ENCODE results near the gene KLHL24. TPM values are rescaled to one million over a fixed set of nuclear protein-coding genes. Genes with fewer than 3 reads are reported as not detected.
A peak's percentile ranks its signal among the peaks of the same experiment; 100 is the strongest.
"Not testable (repeated sequence)": the region's sequence is repeated elsewhere in the genome, so short reads cannot be mapped to it uniquely, and the experiment has no call there.

KLHL24 gene
- total RNA-seq, 1 donor from 2014 or later, result 116 TPM

GRCh38 chr3:183631715-183632114 lies 3.7 kb upstream of the KLHL24 start:
- Histone ChIP-seq H3K27me3 (ENCODE audit: control insufficient read depth, insufficient read depth, low read length) (no peaks in the 10 kb centered on the region), H3K36me3 (ENCODE audit: control insufficient read depth, insufficient read depth, low read length) (no peaks in the 10 kb centered on the region), H3K4me3 (ENCODE audit: low read depth, low read length) (no peak overlapping the region)
- no peak for TF ChIP-seq CTCF (IDR thresholded peaks at IDR 0.05; ENCODE audit: insufficient read depth, low read length, poor library complexity, severe bottlenecking)
- DNase-seq (ENCODE audit: low read depth), result no peak

- H3K27me3 ChIP-seq (ENCODE audit: control insufficient read depth, insufficient read depth, low read length); DNase-seq (ENCODE audit: low read depth); H3K36me3 ChIP-seq (ENCODE audit: control insufficient read depth, insufficient read depth, low read length); H3K4me3 ChIP-seq (ENCODE audit: low read depth, low read length): not testable (repeated sequence)
Measured at GRCh38 chr3:183632725-183633124, 2.7 kb upstream of the KLHL24 start.

- no peak for DNase-seq (ENCODE audit: low read depth)
- Histone ChIP-seq H3K4me3 (ENCODE audit: low read depth, low read length) (no peak overlapping the region), H3K27me3 (ENCODE audit: control insufficient read depth, insufficient read depth, low read length) (no peaks in the 10 kb centered on the region), H3K36me3 (ENCODE audit: control insufficient read depth, insufficient read depth, low read length) (no peaks in the 10 kb centered on the region)
- TF ChIP-seq CTCF (IDR thresholded peaks at IDR 0.05; ENCODE audit: insufficient read depth, low read length, poor library complexity, severe bottlenecking), result no peak
Measured at GRCh38 chr3:183634707-183635106, 716 bp upstream of the KLHL24 start.

GRCh38 chr3:183635107-183635430 lies 354 bp upstream of the KLHL24 start:
- no peaks in the 10 kb centered on the region for H3K27me3 ChIP-seq (ENCODE audit: control insufficient read depth, insufficient read depth, low read length)
- TF ChIP-seq CTCF (IDR thresholded peaks at IDR 0.05; ENCODE audit: insufficient read depth, low read length, poor library complexity, severe bottlenecking), result no peak

DNA sequence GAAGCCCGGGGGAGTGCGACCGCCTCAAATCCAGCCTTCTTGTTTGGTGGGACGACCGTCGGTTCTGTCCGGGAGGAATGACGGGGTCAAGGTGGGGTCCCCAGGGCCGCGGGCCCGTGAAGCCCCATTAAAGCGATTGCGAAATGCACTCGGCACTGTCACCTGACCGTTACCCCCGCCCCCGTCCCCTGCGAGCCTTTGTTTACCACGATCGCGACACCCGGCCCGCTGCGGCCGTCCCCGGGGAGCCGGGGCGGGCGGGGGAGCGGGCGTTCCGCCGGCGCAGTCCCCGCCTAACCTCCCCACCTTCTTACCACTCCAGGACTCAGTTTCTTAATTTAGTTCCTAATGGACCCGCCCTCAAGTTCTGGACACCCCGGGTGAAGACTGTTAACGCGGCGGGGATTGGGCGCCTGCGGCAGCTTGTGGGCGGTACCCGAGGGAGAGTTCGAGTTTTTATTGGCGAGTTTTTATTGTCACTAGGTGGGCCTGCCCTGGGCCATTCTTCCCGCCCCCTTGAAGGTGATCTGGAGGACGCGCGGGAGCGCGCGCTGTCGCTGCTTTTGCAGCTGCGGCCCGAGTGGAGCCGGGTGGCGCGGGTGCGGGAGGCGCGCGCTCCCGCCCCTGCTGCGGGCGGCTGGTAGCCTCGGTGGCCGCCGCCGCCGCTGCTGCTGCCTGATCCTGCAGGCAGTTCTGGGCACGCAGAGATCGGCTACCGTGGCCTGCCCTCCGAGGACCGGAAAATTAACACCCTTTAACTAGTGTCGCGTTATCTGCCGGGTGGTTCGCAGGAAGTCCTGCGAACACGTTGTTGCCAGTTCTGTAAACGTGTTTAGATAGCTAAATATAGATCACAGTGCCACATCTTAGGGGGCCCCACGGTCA lies 1.0 kb downstream of the KLHL24 start:
- peak; percentile 77 for DNase-seq (ENCODE audit: low read depth)
- Histone ChIP-seq H3K27me3 (ENCODE audit: control insufficient read depth, insufficient read depth, low read length) (no peaks in the 10 kb centered on the region), H3K4me3 (ENCODE audit: low read depth, low read length) (peak overlapping the region; percentile 91), H3K36me3 (ENCODE audit: control insufficient read depth, insufficient read depth, low read length) (no peaks in the 10 kb centered on the region)
- no peak for TF ChIP-seq CTCF (IDR thresholded peaks at IDR 0.05; ENCODE audit: insufficient read depth, low read length, poor library complexity, severe bottlenecking)

More at GRCh38 chr3:183635107-183635430, 354 bp upstream of the KLHL24 start:
- no peak for DNase-seq (ENCODE audit: low read depth)
- Histone ChIP-seq H3K36me3 (ENCODE audit: control insufficient read depth, insufficient read depth, low read length) (no peaks in the 10 kb centered on the region), H3K4me3 (ENCODE audit: low read depth, low read length) (peak overlapping the region; percentile 91)

DNA sequence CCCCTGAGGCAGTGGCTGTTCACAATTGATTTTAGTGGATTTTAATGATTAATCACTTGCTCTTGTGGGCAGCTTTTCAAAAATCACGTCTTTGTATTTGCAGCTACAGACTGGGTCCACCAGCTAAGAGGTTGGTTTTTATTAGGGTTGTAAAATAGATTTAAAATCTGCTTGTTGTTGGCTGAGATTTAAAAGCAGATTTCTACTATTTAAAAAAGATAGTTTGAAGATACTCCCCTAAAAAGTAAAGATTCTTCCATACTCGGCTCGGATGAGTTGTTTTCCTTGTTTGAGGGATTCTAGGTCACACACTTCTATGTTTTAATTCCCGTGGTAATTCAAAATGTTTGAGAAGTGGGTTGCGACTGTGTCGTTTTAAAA lies 1.7 kb downstream of the KLHL24 start:
- no peak for TF ChIP-seq CTCF (IDR thresholded peaks at IDR 0.05; ENCODE audit: insufficient read depth, low read length, poor library complexity, severe bottlenecking)
- no peaks in the 10 kb centered on the region for H3K36me3 ChIP-seq (ENCODE audit: control insufficient read depth, insufficient read depth, low read length)
- H3K4me3 ChIP-seq (ENCODE audit: low read depth, low read length), result peak overlapping the region; percentile 91
- no peaks in the 10 kb centered on the region for H3K27me3 ChIP-seq (ENCODE audit: control insufficient read depth, insufficient read depth, low read length)
- DNase-seq (ENCODE audit: low read depth), result no peak

DNA sequence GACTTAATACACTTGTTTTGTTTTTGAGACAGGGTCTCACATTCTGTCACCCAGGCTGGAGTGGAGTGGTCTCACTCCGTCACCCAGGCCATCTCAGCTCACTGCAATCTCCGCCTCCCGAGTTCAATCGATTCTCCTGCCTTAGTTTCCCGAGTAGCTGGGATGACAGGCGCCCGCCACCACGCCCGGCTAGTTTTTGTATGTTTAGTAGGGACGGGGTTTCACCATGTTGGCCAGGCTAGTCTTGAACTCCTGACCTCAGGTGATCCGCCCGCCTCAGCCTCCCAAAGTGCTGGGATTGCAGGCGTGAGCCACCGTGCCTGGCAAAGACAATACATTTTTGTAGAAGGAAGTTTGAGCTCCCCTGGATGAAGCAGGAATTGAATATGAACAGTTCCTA lies 2.2 kb downstream of the KLHL24 start:
- not testable (repeated sequence) for DNase-seq (ENCODE audit: low read depth); H3K36me3 ChIP-seq (ENCODE audit: control insufficient read depth, insufficient read depth, low read length); H3K27me3 ChIP-seq (ENCODE audit: control insufficient read depth, insufficient read depth, low read length); H3K4me3 ChIP-seq (ENCODE audit: low read depth, low read length)
